HG03095 (cell line): ENCODE data around the gene CTBP1.

ENCODE experiments used
- ATAC-seq: cut with Tn5 transposase; IDR thresholded peaks from one replicate; pipeline ENCODE4 v1.9.1; 2021; ENCODE audit warnings: moderate library complexity; ENCODE audit not compliant: unreplicated experiment

CTBP1 gene

GRCh38 chr4:1250921-1251772, 2.2 kb upstream of the CTBP1 start:
- ATAC-seq = no peak

DNA sequence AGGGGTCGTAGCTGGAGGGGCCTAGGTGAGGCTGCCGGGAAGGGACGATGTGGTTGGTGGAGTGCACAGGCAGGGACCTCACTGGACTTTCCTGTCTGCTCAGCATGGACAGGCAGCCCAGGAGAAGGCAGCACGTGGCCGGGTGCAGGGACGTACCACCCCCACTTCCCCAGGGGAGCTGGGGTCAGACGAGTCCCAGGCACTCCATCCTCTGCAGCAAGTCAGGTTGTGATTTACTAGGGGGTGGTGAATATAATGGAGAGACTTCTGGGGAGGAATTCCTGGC, 1.5 kb upstream of the CTBP1 start:
- ATAC-seq = no peak

DNA sequence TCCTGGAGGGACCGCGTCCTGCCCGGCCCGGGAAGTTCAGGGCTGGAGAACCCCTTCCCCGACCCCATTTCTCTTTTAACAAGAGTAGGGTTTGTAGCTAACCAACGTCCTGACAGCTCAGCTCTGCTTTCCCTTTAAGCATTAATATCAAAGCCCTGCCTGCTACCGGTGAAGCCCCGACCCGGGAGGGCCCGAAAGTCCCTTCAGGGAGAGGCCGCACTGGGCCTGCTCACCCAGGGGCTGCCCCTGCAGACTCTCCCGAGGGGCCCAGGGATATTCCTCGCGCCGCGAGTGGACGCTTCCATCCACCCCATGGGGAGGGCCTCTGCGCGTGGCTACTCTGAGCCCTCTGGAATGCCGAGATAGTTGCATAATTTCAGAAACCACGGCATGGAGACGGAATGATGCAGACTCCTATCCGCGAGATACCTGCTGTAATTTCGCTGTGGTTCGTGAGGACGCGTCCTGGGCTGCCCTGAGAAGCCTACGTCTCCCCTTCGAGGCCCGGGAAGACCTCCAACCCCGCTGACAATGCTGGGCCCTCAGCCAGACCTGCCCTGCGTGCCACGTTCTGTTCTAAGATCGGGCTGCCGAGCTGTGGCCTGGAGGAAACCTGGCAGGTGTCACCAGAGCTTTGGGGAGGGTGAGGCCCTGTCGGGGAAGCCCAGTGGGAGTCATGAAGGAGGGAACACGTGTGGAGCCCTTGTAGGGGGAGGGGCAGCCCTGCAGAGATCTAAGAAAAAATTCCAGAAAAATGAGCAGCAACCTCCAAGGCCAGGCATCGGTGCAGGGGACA, 999 bp upstream of the CTBP1 start:
- ATAC-seq = peak; percentile 11

DNA sequence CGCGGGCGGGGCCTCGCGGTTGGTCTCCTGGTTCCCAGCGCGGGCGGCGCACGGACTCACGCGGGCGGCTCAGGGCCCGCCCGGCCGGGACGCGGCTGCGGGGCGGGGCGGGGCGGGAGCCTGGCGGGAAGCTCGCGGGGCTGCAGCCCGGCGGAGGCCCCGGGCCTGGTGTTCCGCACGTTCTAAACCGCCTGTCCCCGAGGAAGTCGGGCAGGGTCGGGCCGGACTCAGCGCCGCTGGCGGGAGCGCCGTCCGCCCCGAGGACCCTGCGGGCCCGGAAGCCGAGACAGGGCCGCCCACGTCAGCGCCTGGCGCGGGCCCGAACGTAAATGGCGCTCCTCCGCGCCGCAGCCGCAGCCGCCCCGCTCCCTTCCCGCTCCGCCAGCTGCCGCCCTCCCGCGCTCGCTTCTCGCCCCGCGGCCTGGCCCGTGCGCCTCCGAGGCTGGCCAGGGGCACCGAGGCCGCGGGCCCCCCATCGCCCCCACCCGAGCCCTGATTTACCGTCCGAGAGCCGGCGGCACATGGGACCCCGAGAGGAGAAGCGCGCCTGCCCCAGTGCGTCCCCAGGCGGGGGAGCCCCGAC, 309 bp upstream of the CTBP1 start:
- peak; percentile 36 for ATAC-seq

DNA sequence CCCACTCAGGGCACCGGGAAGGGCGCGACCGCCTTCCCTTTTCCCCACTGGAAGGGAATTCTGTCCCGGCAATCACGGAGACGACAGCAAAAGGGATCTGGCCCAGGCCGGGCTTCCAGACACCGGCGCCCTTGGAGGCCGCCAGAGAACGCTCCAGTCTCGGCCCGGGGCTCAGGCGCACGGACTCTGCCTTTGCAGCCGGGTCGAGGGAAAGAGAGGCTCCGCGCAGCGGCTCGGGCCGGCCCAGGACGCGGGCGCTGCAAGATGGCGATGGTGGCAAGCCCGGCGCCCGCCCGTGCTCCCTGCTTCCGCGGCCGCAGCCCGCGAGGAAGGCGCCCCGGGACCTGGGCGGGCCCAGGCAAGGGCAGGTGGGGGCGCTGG, 1.1 kb downstream of the CTBP1 start:
- peak; percentile 7 for ATAC-seq

DNA sequence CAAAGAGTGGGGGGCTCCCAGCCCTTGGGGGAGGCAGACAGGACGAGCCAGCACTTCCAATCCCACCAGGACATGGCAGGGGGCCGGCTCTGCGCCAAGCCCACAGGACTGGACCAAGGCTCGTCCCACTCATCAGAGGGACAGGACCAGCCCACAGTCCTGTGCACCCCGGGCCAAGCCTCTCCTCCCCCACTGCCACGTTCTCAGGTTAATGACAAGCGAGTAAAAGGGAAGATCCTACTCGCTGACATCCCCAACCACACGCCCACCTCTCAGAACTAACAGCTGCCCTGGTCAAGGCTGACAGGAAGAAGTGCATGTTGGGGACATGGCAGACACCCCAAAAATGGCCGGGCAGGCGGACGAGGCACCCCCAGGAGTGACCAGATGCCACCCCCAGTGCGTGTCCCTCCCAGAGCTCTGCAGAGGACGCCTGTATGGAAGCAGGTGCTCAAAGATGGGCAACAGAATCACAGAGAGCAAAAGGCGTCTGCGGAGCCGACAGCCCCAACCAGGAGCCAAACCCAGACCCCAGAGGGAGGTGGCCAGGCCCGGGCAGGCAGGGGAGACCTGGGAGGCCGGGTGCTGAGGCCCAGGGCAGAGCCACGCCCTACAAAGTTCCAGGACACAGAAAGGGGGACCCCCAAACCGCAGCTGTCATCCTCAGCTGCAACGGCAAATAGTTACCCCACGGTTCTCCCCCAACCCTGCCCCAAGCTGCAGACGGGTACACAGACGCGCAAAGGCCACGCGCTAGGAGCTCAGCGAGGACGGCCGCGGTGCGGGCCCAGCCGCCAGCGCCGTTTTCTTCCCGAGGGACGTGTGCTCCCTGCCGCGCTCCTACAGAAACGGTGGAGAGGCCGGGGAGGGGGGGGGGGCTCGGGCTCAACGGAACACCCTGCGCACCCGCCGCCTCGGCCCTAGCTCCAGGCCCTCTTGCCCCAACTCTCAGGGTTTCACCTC, 1.7 kb downstream of the CTBP1 start:
- no peak for ATAC-seq

GRCh38 chr4:1246111-1246881, 2.6 kb downstream of the CTBP1 start:
- no peak for ATAC-seq

GRCh38 chr4:1245481-1246051, 3.4 kb downstream of the CTBP1 start:
- no peak for ATAC-seq

DNA sequence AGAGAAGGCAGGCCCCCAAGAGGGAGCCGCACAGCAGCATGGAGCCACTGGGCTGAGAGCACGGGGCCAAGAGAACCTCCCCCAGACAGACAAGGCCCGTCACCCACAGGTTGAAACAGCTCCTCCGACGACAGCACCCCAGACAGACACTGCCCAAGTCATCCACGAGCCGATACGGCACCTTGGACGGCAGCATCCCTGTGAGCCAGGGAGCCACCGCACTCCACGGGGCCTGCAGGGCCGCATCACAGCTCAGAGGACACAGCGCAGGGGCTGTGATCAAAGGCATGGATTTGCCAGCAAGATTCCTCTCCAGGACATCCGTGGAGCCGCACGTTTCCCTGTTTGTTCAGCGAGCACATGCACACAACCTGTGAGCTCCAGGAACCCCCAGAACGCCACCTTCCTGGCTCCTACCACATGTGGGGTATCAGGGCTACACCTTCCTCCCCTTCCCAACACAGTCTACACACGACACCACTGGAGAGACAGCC, 3.9 kb downstream of the CTBP1 start:
- no peak for ATAC-seq

GRCh38 chr4:1244081-1244977, 4.6 kb downstream of the CTBP1 start:
- ATAC-seq = no peak

- no peak for ATAC-seq
Measured at GRCh38 chr4:1243451-1244080, 5.4 kb downstream of the CTBP1 start.

DNA sequence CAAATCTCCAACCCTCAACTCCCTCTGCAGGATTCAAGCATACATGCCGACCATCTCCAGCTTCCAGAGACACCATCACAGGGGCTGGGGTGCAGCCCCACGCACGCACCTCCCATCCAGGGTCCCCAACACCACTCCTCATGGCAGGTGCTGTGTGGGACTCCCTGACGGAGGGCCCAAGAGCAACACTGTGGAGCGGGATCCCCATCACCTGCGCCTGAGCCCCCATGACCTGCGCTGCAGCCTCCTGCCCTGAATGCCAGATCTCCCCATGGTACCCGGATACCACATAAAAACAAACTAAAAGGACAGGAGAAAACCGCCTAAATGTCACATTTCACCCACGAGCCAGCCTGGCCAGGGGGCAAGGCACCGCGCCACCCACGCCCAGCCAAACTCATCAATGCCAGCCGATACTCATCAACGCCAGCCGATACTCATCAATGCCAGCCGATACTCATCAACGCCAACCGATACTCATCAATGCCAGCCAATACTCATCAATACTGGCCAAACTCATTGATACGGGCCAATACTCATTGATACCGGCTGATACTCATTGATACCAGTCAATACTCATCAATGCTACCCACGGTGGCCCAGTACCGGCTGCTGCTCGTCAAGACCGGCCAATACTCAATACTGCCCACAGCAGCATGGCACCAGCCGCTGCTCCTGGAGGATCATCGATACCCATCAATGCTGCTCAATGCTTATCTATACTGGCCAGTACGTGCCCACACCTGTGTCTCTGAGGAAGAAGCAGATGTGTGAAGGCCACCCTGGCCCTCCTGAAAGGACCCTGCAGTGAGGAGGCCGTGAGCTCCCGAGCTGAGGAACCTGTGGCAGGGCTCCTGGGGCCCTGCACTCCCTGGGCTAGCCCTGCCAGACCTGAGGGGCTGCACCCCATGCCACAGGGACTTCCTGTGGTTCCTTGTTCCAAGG, 6.2 kb downstream of the CTBP1 start:
- no peak for ATAC-seq

DNA sequence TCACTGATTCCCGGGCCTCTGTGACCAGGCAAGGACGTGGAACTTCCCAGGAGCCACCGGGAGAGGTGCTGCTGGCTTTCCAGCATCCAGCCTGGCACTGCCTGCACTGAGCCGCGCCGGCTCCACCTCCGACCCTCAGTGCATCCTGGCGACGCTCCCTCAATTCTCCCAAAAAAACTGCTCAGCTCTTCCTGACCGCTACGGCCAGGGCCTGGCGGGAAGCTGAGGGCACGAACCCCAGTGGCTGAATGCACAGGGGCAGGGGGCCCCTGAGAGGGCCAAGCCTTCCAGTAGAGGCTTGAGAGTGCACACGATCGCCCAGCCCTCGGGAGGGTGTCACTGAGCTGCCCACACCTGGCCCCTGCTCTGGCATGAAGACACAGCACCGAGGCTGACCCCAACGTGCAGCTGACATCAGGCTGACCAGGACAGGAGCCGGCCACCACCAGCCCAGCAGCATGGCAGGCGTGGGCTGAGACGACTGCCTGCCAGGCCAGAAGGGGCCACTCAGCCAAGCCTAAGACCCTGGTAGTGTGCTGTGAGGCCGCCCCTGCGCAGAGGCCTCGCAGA, 6.9 kb downstream of the CTBP1 start:
- ATAC-seq = no peak

DNA sequence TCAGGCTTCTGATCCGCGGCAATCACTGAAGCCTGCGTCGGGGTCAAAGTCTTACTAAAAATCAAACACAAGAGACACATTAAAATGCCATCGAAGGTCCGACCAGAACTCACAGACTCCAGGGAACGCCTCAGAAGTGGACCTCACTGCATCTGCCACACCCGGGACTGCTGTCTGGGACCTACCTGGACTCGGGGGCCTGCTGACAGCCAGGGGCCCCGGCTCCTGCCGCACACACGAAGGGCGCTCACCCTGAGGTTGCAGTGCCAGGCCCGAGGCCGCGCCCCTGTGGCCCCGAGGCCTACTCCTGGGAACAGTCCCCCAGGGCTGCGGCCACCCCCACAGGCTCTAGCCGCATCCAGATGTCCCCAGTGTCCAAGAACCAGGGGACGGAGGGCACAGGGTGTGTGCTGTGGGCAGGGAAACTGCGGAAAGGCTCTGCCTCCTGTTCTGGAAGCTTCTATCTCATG, 7.4 kb downstream of the CTBP1 start:
- ATAC-seq = no peak

GRCh38 chr4:1240721-1241465, 8.0 kb downstream of the CTBP1 start:
- no peak for ATAC-seq

GRCh38 chr4:1239950-1240307, 9.0 kb downstream of the CTBP1 start:
- ATAC-seq = no peak
